Measurements from ENCODE around the gene CCNC.
"Not testable (repeated sequence)": the region's sequence is repeated elsewhere in the genome, so short reads cannot be mapped to it uniquely, and the experiment has no call there.

The CCNC gene

GRCh38 chr6:99602520-99603420, 34.3 kb upstream of the CCNC start:
- H3K27me3 ChIP-seq (ENCODE audit: control insufficient read depth in 5 of 5, insufficient read depth in 4 of 5, low read length in 5 of 5), result peaks cover 61 to 83% (median 71%) of the 10 kb centered on the region in 5 donors
- H3K9me3 ChIP-seq (ENCODE audit: control insufficient read depth in 5 of 5, low read length in 5 of 5), result no peaks in the 10 kb centered on the region
- peak overlapping the region; percentile 44 to 66 (median 54) for H3K4me3 ChIP-seq (ENCODE audit: low read depth in 1 of 5, low read length in 5 of 5)
- H3K9ac ChIP-seq (ENCODE audit: low read length in 5 of 5), result no peak overlapping the region
- H3K4me1 ChIP-seq (ENCODE audit: control insufficient read depth in 5 of 5, insufficient read depth in 5 of 5, low read length in 5 of 5), result peaks cover 0 to 44% (median 36%) of the 10 kb centered on the region in 5 donors
- no peaks in the 10 kb centered on the region for H3K36me3 ChIP-seq (ENCODE audit: control insufficient read depth in 5 of 5, insufficient read depth in 5 of 5, low read length in 5 of 5)
- H3K27ac ChIP-seq (ENCODE audit: low read depth, low read length), result no peak overlapping the region

GRCh38 chr6:99594696-99595095, 26.2 kb upstream of the CCNC start:
- H3K27ac ChIP-seq (ENCODE audit: low read depth, low read length); H3K4me3 ChIP-seq (ENCODE audit: low read depth in 1 of 5, low read length in 5 of 5); H3K9ac ChIP-seq (ENCODE audit: low read length in 5 of 5); H3K9me3 ChIP-seq (ENCODE audit: control insufficient read depth in 5 of 5, low read length in 5 of 5); H3K36me3 ChIP-seq (ENCODE audit: control insufficient read depth in 5 of 5, insufficient read depth in 5 of 5, low read length in 5 of 5): not testable (repeated sequence)
- H3K4me1 ChIP-seq (ENCODE audit: control insufficient read depth in 5 of 5, insufficient read depth in 5 of 5, low read length in 5 of 5), result peaks cover 0 to 23% (median 18%) of the 10 kb centered on the region in 5 donors
- H3K27me3 ChIP-seq (ENCODE audit: control insufficient read depth in 5 of 5, insufficient read depth in 4 of 5, low read length in 5 of 5), result peaks cover 37 to 72% (median 47%) of the 10 kb centered on the region in 5 donors

- H3K36me3 ChIP-seq (ENCODE audit: control insufficient read depth in 5 of 5, insufficient read depth in 5 of 5, low read length in 5 of 5), result no peaks in the 10 kb centered on the region
- H3K4me1 ChIP-seq (ENCODE audit: control insufficient read depth in 5 of 5, insufficient read depth in 5 of 5, low read length in 5 of 5), result peaks cover 0 to 37% (median 32%) of the 10 kb centered on the region in 5 donors
- H3K27ac ChIP-seq (ENCODE audit: low read depth, low read length), result no peak overlapping the region
- H3K9ac ChIP-seq (ENCODE audit: low read length in 5 of 5), result no peak overlapping the region
- H3K4me3 ChIP-seq (ENCODE audit: low read depth in 1 of 5, low read length in 5 of 5), result no peak overlapping the region
- H3K27me3 ChIP-seq (ENCODE audit: control insufficient read depth in 5 of 5, insufficient read depth in 4 of 5, low read length in 5 of 5), result peaks cover 35 to 72% (median 59%) of the 10 kb centered on the region in 5 donors
- H3K9me3 ChIP-seq (ENCODE audit: control insufficient read depth in 5 of 5, low read length in 5 of 5), result peaks cover 0 to 3% (median 0%) of the 10 kb centered on the region in 5 donors
These were observed 24.4 kb upstream of the CCNC start for GRCh38 chr6:99592900-99593299.

- no peak overlapping the region for H3K27ac ChIP-seq (ENCODE audit: low read depth, low read length)
- H3K9ac ChIP-seq (ENCODE audit: low read length in 5 of 5), result no peak overlapping the region
- peak overlapping the region in 1 of 5 donors; percentile 17 for H3K4me3 ChIP-seq (ENCODE audit: low read depth in 1 of 5, low read length in 5 of 5)
- peaks cover 35 to 65% (median 59%) of the 10 kb centered on the region in 5 donors for H3K27me3 ChIP-seq (ENCODE audit: control insufficient read depth in 5 of 5, insufficient read depth in 4 of 5, low read length in 5 of 5)
- no peaks in the 10 kb centered on the region for H3K36me3 ChIP-seq (ENCODE audit: control insufficient read depth in 5 of 5, insufficient read depth in 5 of 5, low read length in 5 of 5)
- peaks cover 0 to 3% (median 0%) of the 10 kb centered on the region in 5 donors for H3K9me3 ChIP-seq (ENCODE audit: control insufficient read depth in 5 of 5, low read length in 5 of 5)
- peaks cover 0 to 37% (median 32%) of the 10 kb centered on the region in 5 donors for H3K4me1 ChIP-seq (ENCODE audit: control insufficient read depth in 5 of 5, insufficient read depth in 5 of 5, low read length in 5 of 5)
These were observed 23.4 kb upstream of the CCNC start for GRCh38 chr6:99591673-99592364.

- no peak overlapping the region for H3K9ac ChIP-seq (ENCODE audit: low read length in 5 of 5)
- H3K4me3 ChIP-seq (ENCODE audit: low read depth in 1 of 5, low read length in 5 of 5), result peak overlapping the region in 2 of 5 donors; percentile 17 to 35
- H3K27ac ChIP-seq (ENCODE audit: low read depth, low read length), result no peak overlapping the region
- H3K36me3 ChIP-seq (ENCODE audit: control insufficient read depth in 5 of 5, insufficient read depth in 5 of 5, low read length in 5 of 5), result no peaks in the 10 kb centered on the region
- peaks cover 0 to 37% (median 32%) of the 10 kb centered on the region in 5 donors for H3K4me1 ChIP-seq (ENCODE audit: control insufficient read depth in 5 of 5, insufficient read depth in 5 of 5, low read length in 5 of 5)
- H3K27me3 ChIP-seq (ENCODE audit: control insufficient read depth in 5 of 5, insufficient read depth in 4 of 5, low read length in 5 of 5), result peaks cover 28 to 57% (median 52%) of the 10 kb centered on the region in 5 donors
- peaks cover 0 to 3% (median 0%) of the 10 kb centered on the region in 5 donors for H3K9me3 ChIP-seq (ENCODE audit: control insufficient read depth in 5 of 5, low read length in 5 of 5)
These were observed 22.5 kb upstream of the CCNC start for GRCh38 chr6:99590728-99591672.

GRCh38 chr6:99589907-99590493, 21.5 kb upstream of the CCNC start:
- Histone ChIP-seq H3K4me3 (ENCODE audit: low read depth in 1 of 5, low read length in 5 of 5) (no peak overlapping the region), H3K4me1 (ENCODE audit: control insufficient read depth in 5 of 5, insufficient read depth in 5 of 5, low read length in 5 of 5) (peaks cover 0 to 37% (median 32%) of the 10 kb centered on the region in 5 donors), H3K27ac (ENCODE audit: low read depth, low read length) (no peak overlapping the region), H3K9ac (ENCODE audit: low read length in 5 of 5) (no peak overlapping the region), H3K9me3 (ENCODE audit: control insufficient read depth in 5 of 5, low read length in 5 of 5) (no peaks in the 10 kb centered on the region), H3K27me3 (ENCODE audit: control insufficient read depth in 5 of 5, insufficient read depth in 4 of 5, low read length in 5 of 5) (peaks cover 20 to 51% (median 44%) of the 10 kb centered on the region in 5 donors), H3K36me3 (ENCODE audit: control insufficient read depth in 5 of 5, insufficient read depth in 5 of 5, low read length in 5 of 5) (no peaks in the 10 kb centered on the region)

GRCh38 chr6:99589290-99589672, 20.8 kb upstream of the CCNC start:
- H3K4me1 ChIP-seq (ENCODE audit: control insufficient read depth in 5 of 5, insufficient read depth in 5 of 5, low read length in 5 of 5), result peaks cover 0 to 37% (median 32%) of the 10 kb centered on the region in 5 donors
- H3K9ac ChIP-seq (ENCODE audit: low read length in 5 of 5), result peak overlapping the region in 2 of 5 donors; percentile 41 to 56
- H3K27ac ChIP-seq (ENCODE audit: low read depth, low read length), result no peak overlapping the region
- H3K27me3 ChIP-seq (ENCODE audit: control insufficient read depth in 5 of 5, insufficient read depth in 4 of 5, low read length in 5 of 5), result peaks cover 20 to 44% (median 42%) of the 10 kb centered on the region in 5 donors
- H3K36me3 ChIP-seq (ENCODE audit: control insufficient read depth in 5 of 5, insufficient read depth in 5 of 5, low read length in 5 of 5), result no peaks in the 10 kb centered on the region
- H3K9me3 ChIP-seq (ENCODE audit: control insufficient read depth in 5 of 5, low read length in 5 of 5), result no peaks in the 10 kb centered on the region
- H3K4me3 ChIP-seq (ENCODE audit: low read depth in 1 of 5, low read length in 5 of 5), result peak overlapping the region in 4 of 5 donors; percentile 56 to 66 (median 62)

GRCh38 chr6:99588618-99589289, 20.3 kb upstream of the CCNC start:
- H3K4me1 ChIP-seq (ENCODE audit: control insufficient read depth in 5 of 5, insufficient read depth in 5 of 5, low read length in 5 of 5), result peaks cover 0 to 37% (median 32%) of the 10 kb centered on the region in 5 donors
- no peak overlapping the region for H3K27ac ChIP-seq (ENCODE audit: low read depth, low read length)
- peaks cover 20 to 43% (median 39%) of the 10 kb centered on the region in 5 donors for H3K27me3 ChIP-seq (ENCODE audit: control insufficient read depth in 5 of 5, insufficient read depth in 4 of 5, low read length in 5 of 5)
- H3K9ac ChIP-seq (ENCODE audit: low read length in 5 of 5), result peak overlapping the region in 3 of 5 donors; percentile 29 to 56 (median 41)
- H3K36me3 ChIP-seq (ENCODE audit: control insufficient read depth in 5 of 5, insufficient read depth in 5 of 5, low read length in 5 of 5), result no peaks in the 10 kb centered on the region
- no peaks in the 10 kb centered on the region for H3K9me3 ChIP-seq (ENCODE audit: control insufficient read depth in 5 of 5, low read length in 5 of 5)
- peak overlapping the region; percentile 35 to 66 (median 61) for H3K4me3 ChIP-seq (ENCODE audit: low read depth in 1 of 5, low read length in 5 of 5)
